ENCODE data around the gene TNFRSF21. TPM values are rescaled to one million over a fixed set of nuclear protein-coding genes. Genes with fewer than 3 reads are reported as not detected.

Gene TNFRSF21
- total and polyA plus RNA-seq, 9 of the 15 experiments (the other 6 are each of a cell fraction or from before 2014, with no cell fraction given), result 0.63 to 5.7 (median 2.2) TPM

DNA sequence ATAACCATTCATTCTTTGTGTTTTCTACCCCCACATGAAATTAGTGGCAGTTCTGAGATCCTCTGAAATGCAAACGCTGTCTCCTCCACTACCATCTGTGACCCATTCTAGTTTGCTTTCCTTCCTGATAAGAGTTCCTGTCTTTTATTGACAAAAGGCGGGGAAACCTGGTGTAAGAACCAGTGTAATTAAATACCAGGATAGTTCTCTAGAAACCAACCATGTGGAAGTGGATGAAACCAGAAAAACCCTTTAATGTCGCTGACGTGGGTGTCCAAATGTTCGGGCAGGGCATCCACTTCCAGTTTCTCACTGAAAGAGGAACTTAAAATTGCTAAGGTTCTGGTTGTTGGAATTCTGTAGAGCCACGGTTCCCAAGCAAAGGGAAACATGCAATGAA is 79.1 kb downstream of the TNFRSF21 start:
- no peak overlapping the region for H3K27ac ChIP-seq (ENCODE audit: extremely low read depth, low read depth, low read length)
- ChIA-PET CTCF (ENCODE audit: low intra/inter-chr PET ratio) (no interaction called here), POLR2A (no interaction called here)
- intact Hi-C loops (cut with micrococcal nuclease) (no loop called here), in situ Hi-C loops (cut with MboI) (no loop called here)
- H4K20me1 ChIP-seq (replicated peaks; ENCODE audit: control insufficient read depth, insufficient read depth, low read length), result no peaks in the 10 kb centered on the region
- no peak overlapping the region for H3K9ac ChIP-seq (ENCODE audit: insufficient read depth in 1 of 2, low read depth in 2 of 2, low read length in 2 of 2)
- no peak overlapping the region for H3K4me2 ChIP-seq (ENCODE audit: insufficient read depth, low read length)
- H3K9me3 ChIP-seq (replicated peaks; ENCODE audit: control insufficient read depth, insufficient read depth, low read depth, low read length), result no peaks in the 10 kb centered on the region
- no peaks in the 10 kb centered on the region for H3K79me2 ChIP-seq (ENCODE audit: control insufficient read depth, insufficient read depth, low read length)
- peak overlapping the region; percentile 7; the same call in 1 of the 2 replicates for H2AFZ ChIP-seq (ENCODE audit: low read depth, low read length)
- H3K4me1 ChIP-seq (replicated peaks in 1 of 2; ENCODE audit: control insufficient read depth in 2 of 2, insufficient read depth in 2 of 2, low read length in 2 of 2), result no peaks in the 10 kb centered on the region; a peak in 1 of 5 replicates
- TF ChIP-seq FOXA1 (IDR thresholded peaks at IDR 0.05; ENCODE audit: borderline replicate concordance), result no peak
- H3K4me3 ChIP-seq, result no peak overlapping the region
- WGBS (ENCODE audit: insufficient coverage, low coverage, missing lambda C conversion rate), result 26% methylated on average over 6 of the region's 6 CpGs
- no TSS peak for BruUV-seq (replicated peaks)
- no peak for ATAC-seq
- 0 out of 5 replicates have a peak, but pooled peaks cover 0 to 2% of the 10 kb centered on the region in 2 experiments for H3K27me3 ChIP-seq (ENCODE audit: control insufficient read depth in 2 of 2, insufficient read depth in 2 of 2, low read length in 2 of 2)
- no peaks in the 10 kb centered on the region for H3K9me1 ChIP-seq (ENCODE audit: control insufficient read depth, insufficient read depth, low read length)
- no peak for FAIRE-seq
- H3K36me3 ChIP-seq (ENCODE audit: control insufficient read depth, insufficient read depth, low read length), result no peaks in the 10 kb centered on the region
- no peak for DNase-seq (ENCODE audit: extremely low read depth in 1 of 4, low spot score in 3 of 4)

DNA sequence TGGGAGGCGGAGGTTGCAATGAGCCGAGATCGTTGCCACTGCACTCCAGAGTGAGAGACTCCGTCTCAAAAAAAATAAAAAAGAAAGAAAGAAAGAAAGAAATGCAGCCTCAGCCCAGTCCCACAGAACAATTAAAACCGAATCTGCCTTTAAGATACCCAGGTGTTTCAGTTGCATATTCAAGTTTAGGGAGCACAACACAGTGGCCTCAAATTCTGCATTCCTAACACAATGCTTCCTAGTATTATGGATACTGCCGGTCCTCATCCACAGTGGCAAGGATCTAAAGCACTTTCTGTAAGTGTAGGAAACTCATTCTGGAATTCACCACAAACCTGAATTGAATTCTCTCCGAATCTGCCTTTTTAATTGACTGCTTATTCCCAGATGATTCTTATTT is 80.5 kb downstream of the TNFRSF21 start:
- H3K36me3 ChIP-seq (ENCODE audit: control insufficient read depth, insufficient read depth, low read length), result no peaks in the 10 kb centered on the region
- H3K27me3 ChIP-seq (ENCODE audit: control insufficient read depth in 2 of 2, insufficient read depth in 2 of 2, low read length in 2 of 2), result 0 out of 5 replicates have a peak, but pooled peaks cover 0 to 2% of the 10 kb centered on the region in 2 experiments
- no peak overlapping the region for H2AFZ ChIP-seq (ENCODE audit: low read depth, low read length)
- H3K4me3 ChIP-seq, result no peak overlapping the region
- no peak overlapping the region for H3K27ac ChIP-seq (ENCODE audit: extremely low read depth, low read depth, low read length)
- no peak overlapping the region for H3K4me2 ChIP-seq (ENCODE audit: insufficient read depth, low read length)
- DNase-seq (ENCODE audit: extremely low read depth in 1 of 4, low spot score in 3 of 4) (no peak), FAIRE-seq (no peak), ATAC-seq (no peak)
- ChIA-PET POLR2A (interaction anchor here (0.6 to 1.5 kb wide), 2 partner anchors 13 to 116 kb away, joined by 3 to 7 read pairs; no protein-coding TSS in a partner anchor), CTCF (ENCODE audit: low intra/inter-chr PET ratio) (no interaction called here)
- no TSS peak for BruUV-seq (replicated peaks)
- H3K79me2 ChIP-seq (ENCODE audit: control insufficient read depth, insufficient read depth, low read length), result no peaks in the 10 kb centered on the region
- WGBS (ENCODE audit: insufficient coverage, low coverage, missing lambda C conversion rate), result 71% methylated on average over 7 of the region's 7 CpGs
- H3K9ac ChIP-seq (ENCODE audit: insufficient read depth in 1 of 2, low read depth in 2 of 2, low read length in 2 of 2), result no peak overlapping the region
- H3K9me3 ChIP-seq (replicated peaks; ENCODE audit: control insufficient read depth, insufficient read depth, low read depth, low read length), result no peaks in the 10 kb centered on the region
- no peaks in the 10 kb centered on the region for H3K9me1 ChIP-seq (ENCODE audit: control insufficient read depth, insufficient read depth, low read length)
- no peaks in the 10 kb centered on the region; a peak in 1 of 5 replicates for H3K4me1 ChIP-seq (replicated peaks in 1 of 2; ENCODE audit: control insufficient read depth in 2 of 2, insufficient read depth in 2 of 2, low read length in 2 of 2)
- no peaks in the 10 kb centered on the region for H4K20me1 ChIP-seq (replicated peaks; ENCODE audit: control insufficient read depth, insufficient read depth, low read length)
- intact Hi-C loops (cut with micrococcal nuclease) (no loop called here), in situ Hi-C loops (cut with MboI) (no loop called here)
- TF ChIP-seq, protein P1, sequence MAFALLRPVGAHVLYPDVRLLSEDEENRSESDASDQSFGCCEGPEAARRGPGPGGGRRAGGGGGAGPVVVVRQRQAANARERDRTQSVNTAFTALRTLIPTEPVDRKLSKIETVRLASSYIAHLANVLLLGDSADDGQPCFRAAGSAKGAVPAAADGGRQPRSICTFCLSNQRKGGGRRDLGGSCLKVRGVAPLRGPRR (CRISPR knock-in tag; IDR thresholded peaks at IDR 0.05), result no peak
- TF ChIP-seq, protein P2, sequence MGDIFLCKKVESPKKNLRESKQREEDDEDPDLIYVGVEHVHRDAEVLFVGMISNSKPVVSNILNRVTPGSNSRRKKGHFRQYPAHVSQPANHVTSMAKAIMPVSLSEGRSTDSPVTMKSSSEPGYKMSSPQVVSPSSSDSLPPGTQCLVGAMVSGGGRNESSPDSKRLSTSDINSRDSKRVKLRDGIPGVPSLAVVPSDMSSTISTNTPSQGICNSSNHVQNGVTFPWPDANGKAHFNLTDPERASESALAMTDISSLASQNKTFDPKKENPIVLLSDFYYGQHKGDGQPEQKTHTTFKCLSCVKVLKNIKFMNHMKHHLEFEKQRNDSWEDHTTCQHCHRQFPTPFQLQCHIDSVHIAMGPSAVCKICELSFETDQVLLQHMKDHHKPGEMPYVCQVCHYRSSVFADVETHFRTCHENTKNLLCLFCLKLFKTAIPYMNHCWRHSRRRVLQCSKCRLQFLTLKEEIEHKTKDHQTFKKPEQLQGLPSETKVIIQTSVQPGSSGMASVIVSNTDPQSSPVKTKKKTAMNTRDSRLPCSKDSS (IDR thresholded peaks at IDR 0.05; ENCODE audit: low read depth, partially characterized antibody), result no peak
- TF ChIP-seq, protein P3, sequence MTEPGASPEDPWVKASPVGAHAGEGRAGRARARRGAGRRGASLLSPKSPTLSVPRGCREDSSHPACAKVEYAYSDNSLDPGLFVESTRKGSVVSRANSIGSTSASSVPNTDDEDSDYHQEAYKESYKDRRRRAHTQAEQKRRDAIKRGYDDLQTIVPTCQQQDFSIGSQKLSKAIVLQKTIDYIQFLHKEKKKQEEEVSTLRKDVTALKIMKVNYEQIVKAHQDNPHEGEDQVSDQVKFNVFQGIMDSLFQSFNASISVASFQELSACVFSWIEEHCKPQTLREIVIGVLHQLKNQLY (CRISPR knock-in tag; conservative IDR thresholded peaks at IDR 0.05), result no peak
- TF ChIP-seq SAFB2 (IDR thresholded peaks at IDR 0.05; ENCODE audit: borderline replicate concordance, low read depth, low read length, severe bottlenecking) (no peak), ZNF644 (tag; IDR thresholded peaks at IDR 0.05; ENCODE audit: low read depth) (no peak)
